ENCODE data around the gene PGAM1. TPM values are rescaled to one million over a fixed set of nuclear protein-coding genes. Genes with fewer than 3 reads are reported as not detected.

The PGAM1 gene
- total RNA-seq, 4 donors from 2014 or later, result 151 to 289 (median 240) TPM

DNA sequence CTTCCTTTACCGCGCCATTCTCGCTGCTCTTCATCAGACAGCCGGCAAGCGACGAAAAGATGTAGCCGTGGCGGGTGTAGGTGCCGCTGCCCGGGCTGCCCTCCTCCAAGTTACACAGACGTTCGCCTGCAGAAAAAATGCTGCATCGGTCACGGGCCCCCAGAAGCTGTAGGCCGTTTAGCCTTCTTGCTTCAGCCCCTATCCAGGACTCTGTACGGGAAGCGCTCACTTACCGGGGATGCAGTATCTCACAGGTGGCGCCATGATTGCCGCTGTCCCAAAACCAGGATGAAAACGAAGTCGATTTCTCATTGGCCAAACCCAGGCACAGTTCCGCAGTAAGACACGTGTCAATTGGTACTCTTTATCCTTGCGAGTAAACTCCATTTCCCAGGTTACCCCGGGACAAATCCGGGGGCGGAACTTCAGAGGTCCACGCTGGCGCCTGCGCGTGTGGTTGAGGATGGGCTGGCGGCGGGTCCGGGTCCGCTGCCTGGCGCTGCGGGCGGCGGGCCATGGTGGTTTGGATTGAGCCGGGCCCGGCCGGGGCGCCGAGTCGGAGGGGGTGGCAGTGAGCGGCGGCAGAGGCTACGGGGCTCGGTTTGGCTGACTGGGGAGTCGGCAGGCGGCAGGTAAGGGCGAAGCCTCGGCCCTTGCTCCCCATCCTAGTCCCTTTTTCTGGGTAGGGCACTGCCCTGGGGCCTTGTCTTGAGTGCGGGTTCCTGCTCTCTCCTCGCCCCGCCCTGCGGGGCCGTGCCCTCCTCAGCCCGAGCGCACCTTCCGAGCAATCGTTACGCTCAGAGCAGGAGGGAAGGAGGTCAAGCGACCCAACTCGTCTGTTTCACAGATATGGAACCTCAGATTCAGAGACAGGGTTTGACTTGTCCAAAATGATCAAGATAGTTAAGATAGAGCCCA, 20.0 kb downstream of the PGAM1 start, which contains the start of the genes EXOSC1 and ZDHHC16:
EXOSC1 (minus strand) TSS at position 285 of the 918 bp plus-strand sequence; CDS start at position 264, 21 bp downstream.
ZDHHC16 (plus strand) TSS at position 454 of the 918 bp plus-strand sequence. CDS start 5,501 bp downstream, outside the sequence.
- DNase-seq (ENCODE audit: low spot score in 2 of 2), result peak; percentile 93 to 98
- TF ChIP-seq, protein P1, sequence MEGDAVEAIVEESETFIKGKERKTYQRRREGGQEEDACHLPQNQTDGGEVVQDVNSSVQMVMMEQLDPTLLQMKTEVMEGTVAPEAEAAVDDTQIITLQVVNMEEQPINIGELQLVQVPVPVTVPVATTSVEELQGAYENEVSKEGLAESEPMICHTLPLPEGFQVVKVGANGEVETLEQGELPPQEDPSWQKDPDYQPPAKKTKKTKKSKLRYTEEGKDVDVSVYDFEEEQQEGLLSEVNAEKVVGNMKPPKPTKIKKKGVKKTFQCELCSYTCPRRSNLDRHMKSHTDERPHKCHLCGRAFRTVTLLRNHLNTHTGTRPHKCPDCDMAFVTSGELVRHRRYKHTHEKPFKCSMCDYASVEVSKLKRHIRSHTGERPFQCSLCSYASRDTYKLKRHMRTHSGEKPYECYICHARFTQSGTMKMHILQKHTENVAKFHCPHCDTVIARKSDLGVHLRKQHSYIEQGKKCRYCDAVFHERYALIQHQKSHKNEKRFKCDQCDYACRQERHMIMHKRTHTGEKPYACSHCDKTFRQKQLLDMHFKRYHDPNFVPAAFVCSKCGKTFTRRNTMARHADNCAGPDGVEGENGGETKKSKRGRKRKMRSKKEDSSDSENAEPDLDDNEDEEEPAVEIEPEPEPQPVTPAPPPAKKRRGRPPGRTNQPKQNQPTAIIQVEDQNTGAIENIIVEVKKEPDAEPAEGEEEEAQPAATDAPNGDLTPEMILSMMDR (IDR thresholded peaks at IDR 0.05), result no peak
- no peak for TF ChIP-seq POLR2A (IDR thresholded peaks at IDR 0.05)
- intact Hi-C loops (cut with DNase I; ENCODE audit: low total_unique reads), result no loop called here
- peak within 1 kb of the TSS; percentile 75 for H3K4me3 ChIP-seq (ENCODE audit: low read depth, poor library complexity, severe bottlenecking)
- WGBS, 2 donors, result 0% methylated on average over 40 to 65 of the region's 66 CpGs

DNA sequence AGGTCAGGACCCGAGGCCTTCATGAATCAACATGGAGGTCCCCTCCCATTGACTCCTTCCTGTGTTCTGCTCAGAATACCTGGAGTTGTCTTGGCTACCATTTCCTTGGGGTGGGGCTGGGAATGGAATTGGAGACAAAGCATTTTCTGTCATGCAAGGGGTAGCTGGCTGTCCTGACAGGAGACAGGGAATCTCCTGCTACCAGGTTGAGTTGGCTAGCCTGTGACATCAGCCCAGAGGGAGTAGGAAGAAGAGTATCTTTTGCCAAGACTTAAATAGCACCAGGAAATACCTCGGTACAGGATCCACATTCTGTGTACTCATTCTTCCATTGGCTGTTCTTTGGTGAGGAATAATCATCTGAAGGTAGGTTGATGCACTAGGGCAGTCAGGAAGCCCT, 24.8 kb downstream of the PGAM1 start:
- H3K4me3 ChIP-seq (ENCODE audit: low read depth, poor library complexity, severe bottlenecking), result no peak overlapping the region
- no peak for DNase-seq (ENCODE audit: low spot score in 2 of 2)
- TF ChIP-seq POLR2A (IDR thresholded peaks at IDR 0.05), result no peak
- TF ChIP-seq, protein P1 (IDR thresholded peaks at IDR 0.05), result no peak
- 56 to 61% methylated on average over 2 of the region's 2 CpGs for WGBS, 2 donors
- intact Hi-C loops (cut with DNase I; ENCODE audit: low total_unique reads), result no loop called here

DNA sequence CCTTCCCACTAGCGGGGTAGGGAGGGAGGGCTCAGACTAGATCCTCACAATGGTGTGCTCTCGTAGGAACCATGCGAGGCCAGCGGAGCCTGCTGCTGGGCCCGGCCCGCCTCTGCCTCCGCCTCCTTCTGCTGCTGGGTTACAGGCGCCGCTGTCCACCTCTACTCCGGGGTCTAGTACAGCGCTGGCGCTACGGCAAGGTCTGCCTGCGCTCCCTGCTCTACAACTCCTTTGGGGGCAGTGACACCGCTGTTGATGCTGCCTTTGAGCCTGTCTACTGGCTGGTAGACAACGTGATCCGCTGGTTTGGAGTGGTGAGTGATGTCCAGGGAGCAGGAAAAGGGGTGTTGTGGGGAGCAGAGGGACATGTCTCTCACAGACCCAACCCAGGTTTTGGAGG, 25.6 kb downstream of the PGAM1 start:
- H3K4me3 ChIP-seq (ENCODE audit: low read depth, poor library complexity, severe bottlenecking), result no peak overlapping the region
- TF ChIP-seq, protein P1 (IDR thresholded peaks at IDR 0.05), result no peak
- TF ChIP-seq POLR2A (IDR thresholded peaks at IDR 0.05), result no peak
- DNase-seq (ENCODE audit: low spot score in 2 of 2), result no peak
- intact Hi-C loops (cut with DNase I; ENCODE audit: low total_unique reads), result no loop called here
- 92 to 95% methylated on average over 17 of the region's 17 CpGs for WGBS, 2 donors

DNA sequence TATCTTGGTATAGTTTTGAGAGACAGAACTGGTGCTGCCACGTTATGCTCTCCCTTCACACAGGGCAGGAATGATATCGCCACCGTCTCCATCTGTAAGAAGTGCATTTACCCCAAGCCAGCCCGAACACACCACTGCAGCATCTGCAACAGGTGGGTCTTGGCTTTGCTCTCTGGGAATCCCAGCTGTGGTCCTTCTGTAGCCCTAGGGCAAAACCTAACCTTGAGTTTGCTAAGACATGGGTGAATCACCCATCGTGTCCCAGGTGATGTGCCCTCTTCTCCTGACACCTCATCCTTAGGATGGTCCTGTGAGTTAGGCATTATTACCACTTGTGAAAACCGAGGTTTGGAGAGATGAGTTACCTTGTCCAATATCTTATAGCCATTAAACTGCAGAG, 26.4 kb downstream of the PGAM1 start:
- no peak overlapping the region for H3K4me3 ChIP-seq (ENCODE audit: low read depth, poor library complexity, severe bottlenecking)
- 88 to 89% methylated on average over 6 of the region's 6 CpGs for WGBS, 2 donors
- intact Hi-C loops (cut with DNase I; ENCODE audit: low total_unique reads), result no loop called here
- no peak for DNase-seq (ENCODE audit: low spot score in 2 of 2)
- no peak for TF ChIP-seq POLR2A (IDR thresholded peaks at IDR 0.05)
- TF ChIP-seq, protein P1 (IDR thresholded peaks at IDR 0.05), result no peak

DNA sequence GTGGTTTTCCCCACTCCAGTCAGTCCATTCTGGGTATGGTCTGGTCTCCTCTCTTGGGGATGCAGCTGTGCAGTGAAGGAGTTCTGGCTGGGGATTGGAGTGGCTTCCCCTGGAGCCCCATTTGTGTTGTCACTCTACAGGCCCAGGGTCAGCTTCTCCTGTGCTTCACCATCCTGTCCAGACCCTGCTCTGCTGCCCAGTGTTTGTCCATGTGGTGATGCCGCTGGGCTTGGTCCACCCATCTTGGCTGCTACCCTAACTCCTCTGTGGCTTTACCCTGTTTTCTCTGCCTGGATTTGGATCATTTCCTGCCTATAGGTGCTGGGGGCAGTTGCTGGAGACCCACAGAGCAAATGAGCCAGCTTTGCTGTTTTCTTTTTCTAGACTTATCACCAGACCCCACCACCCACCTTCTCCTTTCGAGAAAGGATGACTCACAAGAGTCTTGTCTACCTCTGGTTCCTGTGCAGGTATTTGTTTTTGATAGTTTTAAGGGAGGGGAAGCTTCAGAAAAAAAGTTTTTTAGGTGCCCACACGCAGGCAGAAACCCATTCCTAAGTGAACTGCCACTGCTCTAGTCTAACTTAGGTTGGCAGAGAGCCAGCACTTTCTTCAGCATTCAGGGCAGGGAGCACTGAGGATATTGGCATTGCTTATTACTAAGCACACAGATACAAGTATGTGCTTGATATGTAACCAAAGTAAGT, 28.5 kb downstream of the PGAM1 start:
- TF ChIP-seq, protein P1 (IDR thresholded peaks at IDR 0.05), result no peak
- no peak for TF ChIP-seq POLR2A (IDR thresholded peaks at IDR 0.05)
- no peak for DNase-seq (ENCODE audit: low spot score in 2 of 2)
- intact Hi-C loops (cut with DNase I; ENCODE audit: low total_unique reads), result no loop called here
- no peak overlapping the region for H3K4me3 ChIP-seq (ENCODE audit: low read depth, poor library complexity, severe bottlenecking)
- WGBS, 2 donors, result 52 to 54% methylated on average over 3 of the region's 3 CpGs

All from lower leg skin (tissue), 4 donors.